Activated T-helper 1 cell treated with Interleukin-2 at 50 U/mL for 16 hours (primary cell): ENCODE data around the gene DPYD.

ENCODE experiments used
- DNase-seq: peaks from one replicate; pipeline ENCODE4 v3.0.0-alpha.2; 2020; ENCODE audit warnings: low read depth

Gene DPYD

DNA sequence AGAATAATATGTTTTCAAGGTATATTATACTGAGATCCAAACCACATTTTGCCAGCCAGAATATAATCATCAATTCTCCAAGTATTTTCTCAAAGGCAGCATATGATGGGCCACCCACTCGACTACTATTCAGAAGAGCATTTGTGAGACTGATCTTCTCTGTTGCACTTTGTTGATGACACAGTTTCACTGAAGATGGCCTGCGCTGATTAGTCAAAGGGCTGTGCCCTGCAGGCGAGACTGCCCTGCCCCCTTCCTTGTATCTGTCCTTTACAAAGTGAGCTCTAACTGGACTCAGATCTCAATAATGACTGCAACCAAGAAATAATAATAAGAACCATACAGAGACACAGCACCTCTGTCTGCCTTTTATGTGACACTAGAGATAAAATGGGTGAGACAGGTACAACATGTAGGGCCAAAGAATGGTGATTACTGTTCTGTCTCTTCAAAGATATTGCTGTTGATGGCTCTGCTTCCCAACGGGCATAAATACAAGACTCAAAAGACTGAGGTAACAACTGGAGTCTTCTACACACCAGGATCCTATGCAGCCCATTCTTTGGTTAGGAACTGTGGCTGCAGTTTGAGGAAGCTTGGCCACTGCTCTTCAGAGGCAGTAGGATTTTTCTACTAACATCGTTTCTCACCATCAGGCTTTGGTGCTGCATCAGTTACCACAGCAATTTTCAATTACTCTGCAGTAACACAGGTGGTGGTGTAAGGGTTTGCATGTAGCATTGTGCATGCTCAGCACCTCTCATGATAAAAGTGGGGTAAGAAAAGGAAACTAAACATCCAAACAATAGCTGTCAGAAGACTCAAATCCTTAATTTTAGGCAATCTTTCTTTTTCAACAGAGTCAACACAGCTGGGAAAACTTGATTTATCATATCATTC lies 718.1 kb downstream of the DPYD start:
- no peak for DNase-seq

DNA sequence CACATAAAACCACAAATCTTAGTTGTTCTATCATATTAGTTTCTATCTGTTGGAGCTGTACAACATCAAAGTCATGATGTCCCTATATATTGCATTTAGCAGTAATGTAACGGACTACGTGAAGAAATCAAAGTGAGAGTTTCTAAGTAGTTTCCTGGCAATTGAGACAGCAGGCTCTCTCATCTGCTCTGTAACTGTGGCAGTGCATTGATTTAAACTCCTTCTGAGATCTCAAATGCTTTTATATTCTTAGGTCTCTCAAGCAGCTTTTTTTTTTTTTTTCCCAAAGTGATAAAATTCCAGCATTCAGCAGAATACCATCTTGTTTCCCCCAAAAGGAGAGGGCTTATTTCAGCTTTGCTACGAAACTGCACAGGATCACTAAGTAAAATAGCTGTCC lies 719.2 kb downstream of the DPYD start:
- no peak for DNase-seq

- no peak for DNase-seq
These were observed 720.2 kb downstream of the DPYD start for GRCh38 chr1:97200595-97200994.

GRCh38 chr1:97196825-97197516 lies 723.9 kb downstream of the DPYD start:
- DNase-seq, result no peak

DNA sequence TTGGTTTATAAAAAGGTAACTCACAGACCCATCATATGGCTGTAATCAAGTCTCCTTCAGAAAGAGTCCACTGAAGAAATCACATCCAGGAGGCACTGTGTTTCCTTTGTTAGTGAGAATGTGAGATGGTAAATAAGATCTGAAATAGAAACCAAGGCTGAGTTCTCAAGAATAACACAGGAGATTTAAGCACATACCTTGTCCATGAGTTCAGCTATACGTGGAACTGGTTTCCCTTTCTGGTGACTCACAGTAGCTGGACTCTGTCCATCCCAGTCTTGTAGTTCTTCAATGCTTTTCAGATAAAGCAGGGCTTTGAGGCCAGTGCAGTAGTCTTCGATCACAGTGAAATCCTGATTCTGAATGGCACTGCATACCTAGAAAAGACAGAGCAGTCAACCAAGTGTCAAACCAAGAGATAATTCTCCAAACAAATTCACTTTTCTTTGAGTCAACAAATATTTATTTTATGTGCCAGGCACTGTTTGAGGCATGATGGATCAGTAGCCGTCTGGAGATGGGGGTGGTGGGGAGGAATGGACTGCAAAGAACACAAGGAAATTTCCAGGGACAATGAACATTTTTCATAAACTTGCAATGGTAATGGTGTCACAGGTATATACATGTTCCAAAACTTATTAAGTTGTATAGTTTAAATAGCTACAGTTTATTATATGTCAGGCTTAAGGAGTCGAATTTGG lies 727.8 kb downstream of the DPYD start:
- no peak for DNase-seq

DNA sequence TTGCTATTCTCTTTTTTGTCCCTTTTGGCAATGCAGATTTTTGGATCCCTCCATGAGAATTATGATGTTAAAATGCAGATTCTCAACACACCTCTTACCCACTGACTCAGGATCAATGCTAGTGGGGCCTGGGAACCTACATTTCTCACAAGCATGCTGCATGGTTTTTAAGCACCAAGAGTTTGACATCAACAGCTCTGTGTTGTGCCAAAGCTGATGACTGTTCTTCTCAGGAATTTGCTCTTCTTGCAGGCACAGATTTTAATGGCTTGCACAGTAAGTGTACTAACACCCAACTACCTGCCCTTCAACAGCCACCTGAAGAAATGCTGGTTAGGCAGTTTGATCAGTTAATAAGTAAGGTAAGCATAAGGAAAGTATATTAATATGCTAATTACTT lies 730.5 kb downstream of the DPYD start:
- DNase-seq, result no peak

GRCh38 chr1:97186381-97186780 lies 734.5 kb downstream of the DPYD start:
- no peak for DNase-seq

DNA sequence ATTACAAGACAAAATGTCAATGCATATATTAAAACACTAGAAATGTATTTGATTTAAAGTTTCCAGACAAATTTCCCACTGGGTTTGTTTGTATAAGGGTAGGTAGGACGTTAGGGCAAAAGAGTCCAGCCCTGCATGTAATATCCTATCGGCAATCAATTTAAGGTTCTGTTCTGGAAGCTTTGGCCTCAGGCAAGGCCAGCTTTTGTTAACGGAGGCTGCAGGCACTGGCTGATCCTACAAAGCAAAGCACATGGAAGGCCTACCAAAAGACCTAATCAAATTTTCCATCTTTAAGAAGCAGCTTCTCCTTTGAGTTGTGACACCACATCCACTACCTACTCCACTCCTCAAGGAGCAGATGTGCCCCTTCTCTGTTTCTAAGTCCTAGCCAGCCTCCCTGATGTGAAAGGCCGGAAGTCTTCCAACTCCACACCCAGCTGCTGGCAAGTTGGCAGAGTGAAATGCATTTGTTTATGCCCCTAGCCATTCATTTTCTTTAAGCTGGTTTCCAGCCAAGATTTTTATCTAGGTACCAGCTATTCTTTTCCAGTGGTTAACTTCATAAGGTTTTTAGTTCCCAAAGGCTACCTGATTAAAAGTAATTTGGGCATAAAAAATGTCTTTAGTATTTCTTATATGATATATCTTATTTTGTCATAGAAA lies 746.7 kb downstream of the DPYD start:
- DNase-seq, result no peak

DNA sequence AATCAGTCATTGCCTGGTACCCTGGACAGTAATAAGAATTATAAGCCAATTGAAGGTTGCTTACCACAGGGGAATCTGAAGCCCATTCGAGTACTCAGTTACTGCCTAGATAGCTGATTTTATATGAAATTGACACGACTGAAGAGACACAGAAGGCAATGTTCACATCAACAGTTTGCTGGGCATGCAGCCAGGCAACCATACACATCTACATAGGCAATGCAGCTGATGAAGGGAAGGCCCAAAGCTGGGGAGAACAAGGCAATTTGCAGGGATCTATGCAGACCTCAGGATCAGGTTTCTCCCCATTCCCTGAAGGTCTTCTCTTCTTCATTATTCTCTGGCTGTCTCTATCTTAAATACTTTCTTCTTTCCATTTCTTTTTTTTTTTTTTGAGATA lies 750.5 kb downstream of the DPYD start:
- DNase-seq, result no peak

- DNase-seq, result no peak
These were observed 752.8 kb downstream of the DPYD start for GRCh38 chr1:97168056-97168455.

DNA sequence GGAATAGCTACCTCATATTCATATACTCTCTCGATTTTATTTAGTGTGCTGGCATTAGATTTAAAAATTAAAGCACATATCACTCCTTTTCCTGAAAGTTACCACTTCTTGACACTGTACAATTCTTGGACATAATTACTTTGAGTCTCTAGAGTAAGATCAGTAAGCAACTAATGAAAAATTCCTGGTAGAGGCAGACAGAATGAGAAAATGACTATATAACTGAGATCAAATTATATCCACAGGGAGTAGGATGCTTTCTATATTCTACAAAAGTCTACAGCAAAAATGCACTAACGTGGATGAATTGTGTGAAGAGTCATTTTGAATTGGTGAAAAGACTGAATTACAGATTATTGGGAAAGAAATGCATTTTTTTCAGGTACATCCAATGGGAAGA lies 753.6 kb downstream of the DPYD start:
- no peak for DNase-seq

DNA sequence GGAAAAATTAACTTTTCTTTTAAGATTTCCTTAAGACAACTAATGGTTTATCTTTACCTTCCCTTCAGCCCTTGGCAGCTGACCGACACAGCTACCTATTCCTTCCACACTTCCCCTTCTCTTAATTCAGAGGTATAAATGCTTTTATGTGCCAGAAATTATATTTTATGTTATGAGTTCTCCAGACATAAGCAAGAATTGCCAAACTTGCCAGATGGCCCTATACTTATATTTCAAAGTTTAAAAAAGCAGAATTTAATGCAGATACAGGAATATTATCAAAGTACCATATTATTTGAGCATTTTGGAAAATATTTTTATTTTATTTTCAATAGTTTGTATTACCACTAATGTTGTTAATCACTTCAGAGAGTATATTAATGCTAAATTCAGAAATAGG lies 754.2 kb downstream of the DPYD start:
- DNase-seq, result no peak

DNA sequence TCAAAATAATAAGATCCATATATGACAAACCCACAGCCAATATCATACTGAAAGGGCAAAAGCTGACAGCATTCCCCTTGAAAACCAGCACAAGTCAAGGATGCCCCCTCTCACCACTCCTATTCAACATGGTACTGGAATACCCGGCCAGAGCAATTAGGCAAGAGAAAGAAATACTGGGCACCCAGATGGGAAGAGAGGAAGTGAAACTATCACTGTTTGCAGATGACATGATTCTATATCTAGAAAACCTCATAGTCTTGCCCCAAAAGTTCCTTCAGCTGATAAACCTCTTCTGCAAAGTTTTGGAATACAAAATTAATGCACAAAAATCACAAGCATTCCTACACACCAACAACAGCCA lies 756.6 kb downstream of the DPYD start:
- no peak for DNase-seq

- DNase-seq, result no peak
These were observed 757.1 kb downstream of the DPYD start for GRCh38 chr1:97163591-97164275.

DNA sequence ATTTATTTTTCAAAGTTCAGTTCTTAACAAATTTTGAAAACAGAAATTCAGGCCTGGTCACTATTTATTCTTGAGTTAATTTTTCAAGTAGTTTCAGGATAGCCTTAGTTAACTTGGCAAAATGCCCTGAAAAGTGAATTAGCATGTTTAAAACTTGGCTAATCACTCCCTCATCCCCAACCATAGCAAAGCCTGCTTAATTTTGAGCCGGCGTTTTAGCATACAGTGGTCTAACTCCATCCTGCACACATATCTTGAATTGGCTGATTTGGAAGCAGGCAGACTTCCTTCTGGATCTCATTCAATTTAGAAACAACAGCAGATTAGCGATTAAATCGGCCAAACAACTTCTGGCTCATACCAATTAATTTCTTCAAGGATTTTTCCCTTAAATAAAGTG lies 760.0 kb downstream of the DPYD start:
- DNase-seq, result no peak

- DNase-seq, result no peak
These were observed 761.5 kb downstream of the DPYD start for GRCh38 chr1:97159342-97159741.

- no peak for DNase-seq
These were observed 762.1 kb downstream of the DPYD start for GRCh38 chr1:97158691-97159096.

DNA sequence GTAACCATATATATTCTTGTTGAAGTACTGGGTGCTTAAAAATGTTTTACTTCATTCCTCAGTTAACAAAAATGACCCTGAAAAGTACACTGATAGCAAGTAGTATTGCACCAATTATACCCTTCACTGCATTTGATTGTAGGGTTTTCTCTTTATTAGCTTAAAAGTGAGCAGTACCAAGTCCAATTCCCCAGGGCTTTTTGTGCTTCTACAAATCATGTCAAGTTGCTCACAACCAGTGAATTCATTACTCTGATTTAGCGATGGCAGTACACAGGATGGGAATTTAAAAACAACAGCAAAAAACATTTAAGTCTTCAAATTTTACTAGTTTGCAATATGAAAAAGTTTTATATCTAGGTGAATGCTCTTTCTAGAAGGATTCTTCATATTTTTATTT lies 762.8 kb downstream of the DPYD start:
- DNase-seq, result no peak

GRCh38 chr1:97151651-97152050 lies 769.2 kb downstream of the DPYD start:
- DNase-seq, result no peak

- DNase-seq, result no peak
These were observed 775.4 kb downstream of the DPYD start for GRCh38 chr1:97145321-97145956.

- no peak for DNase-seq
These were observed 776.3 kb downstream of the DPYD start for GRCh38 chr1:97144527-97144926.
